ENCODE measurements around the gene STEAP2. TPM values are rescaled to one million over a fixed set of nuclear protein-coding genes. Genes with fewer than 3 reads are reported as not detected.

The STEAP2 gene
- total RNA-seq, 1 experiment from 2014 or later: 17.0 TPM

- H3K9me3 Mint-ChIP-seq: no peaks in the 10 kb centered on the region
- H3K4me1 Mint-ChIP-seq: no peaks in the 10 kb centered on the region
- H3K36me3 Mint-ChIP-seq: no peaks in the 10 kb centered on the region
- TF ChIP-seq RORB (CRISPR knock-in tag; IDR thresholded peaks at IDR 0.05) (no peak), ERG (CRISPR knock-in tag; IDR thresholded peaks at IDR 0.05) (no peak), MYBL2 (CRISPR knock-in tag; IDR thresholded peaks at IDR 0.05) (no peak), AR (CRISPR knock-in tag; IDR thresholded peaks at IDR 0.05) (no peak), ZNF416 (CRISPR knock-in tag; IDR thresholded peaks at IDR 0.05) (no peak), SP1 (CRISPR knock-in tag; conservative IDR thresholded peaks at IDR 0.05) (no peak), ZBTB43 (CRISPR knock-in tag; IDR thresholded peaks at IDR 0.05) (no peak), MAX (CRISPR knock-in tag; IDR thresholded peaks at IDR 0.05) (no peak), ZNF138 (CRISPR knock-in tag; conservative IDR thresholded peaks at IDR 0.05) (no peak), ARID4B (CRISPR knock-in tag; IDR thresholded peaks at IDR 0.05; ENCODE audit: borderline replicate concordance) (no peak), RELA (CRISPR knock-in tag; IDR thresholded peaks at IDR 0.05; ENCODE audit: borderline replicate concordance) (no peak), CREM (CRISPR knock-in tag; IDR thresholded peaks at IDR 0.05) (no peak), JUN (CRISPR knock-in tag; IDR thresholded peaks at IDR 0.05) (no peak), ZNF425 (CRISPR knock-in tag; conservative IDR thresholded peaks at IDR 0.05) (no peak), TCF7 (CRISPR knock-in tag; IDR thresholded peaks at IDR 0.05; ENCODE audit: low read depth) (no peak), NR2C2 (CRISPR knock-in tag; IDR thresholded peaks at IDR 0.05) (no peak)
- DNase-seq (ENCODE audit: low spot score): no peak
- ATAC-seq: no peak
- ChIA-PET CTCF (interaction anchor here (0.6 kb wide), 1 partner anchor 64 kb away, joined by 3 read pairs; the partner anchor contains the start of gene STEAP2), POLR2A (no interaction called here)
- no peak overlapping the region for H3K4me3 Mint-ChIP-seq
- H3K27ac Mint-ChIP-seq: no peak overlapping the region
- H3K27me3 Mint-ChIP-seq (ENCODE audit: low read depth): no peaks in the 10 kb centered on the region
These were observed 64.6 kb downstream of the STEAP2 start for GRCh38 chr7:90276033-90276728.

Other genes with a start within 250 kb of the STEAP2 start
- gene STEAP1, start 57.3 kb upstream of the STEAP2 start, total RNA-seq (2021): 2.4 to 4.1 TPM (median 3.5 TPM) in 3 replicates
- 2.7 to 3.4 TPM (median 3.3 TPM) in 3 replicates for gene CFAP69, start 33.4 kb downstream of the STEAP2 start, total RNA-seq (2021)
- not detected in 3 replicates for gene FAM237B, start 109.6 kb downstream of the STEAP2 start, total RNA-seq (2021)
- gene GTPBP10, start 135.0 kb downstream of the STEAP2 start, total RNA-seq (2021): 18.5 to 20.1 TPM (median 19.6 TPM) in 3 replicates
- gene CLDN12, start 191.7 kb downstream of the STEAP2 start, total RNA-seq (2021): 39.4 to 47.5 TPM (median 44.1 TPM) in 3 replicates